Measurements from ENCODE around the gene PCDHA1.

Gene PCDHA1

DNA sequence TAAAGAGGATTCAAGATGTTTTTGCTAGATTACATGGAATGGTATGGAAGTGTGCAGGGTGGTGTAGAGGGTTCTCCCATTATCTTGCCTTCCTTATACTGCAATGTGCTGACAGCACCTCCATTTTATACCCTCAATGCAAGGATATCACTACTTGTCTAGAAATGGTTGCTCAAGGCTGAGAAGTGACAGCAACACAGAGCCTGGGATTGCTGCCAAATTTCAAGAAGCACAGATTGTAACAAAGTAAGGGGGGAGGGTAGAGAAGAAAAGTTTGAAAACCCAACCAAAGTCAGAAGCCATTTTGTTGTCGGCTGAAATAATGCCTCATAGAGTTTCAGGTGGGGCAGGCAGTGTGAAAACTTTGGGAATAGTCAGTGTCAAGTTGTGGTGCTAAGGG lies 210.1 kb downstream of the PCDHA1 start:
- DNase-seq (ENCODE audit: low read depth): no peak
- H3K4me3 ChIP-seq (ENCODE audit: control insufficient read depth, low read depth, low read length): no peak overlapping the region
- TF ChIP-seq, protein P1, sequence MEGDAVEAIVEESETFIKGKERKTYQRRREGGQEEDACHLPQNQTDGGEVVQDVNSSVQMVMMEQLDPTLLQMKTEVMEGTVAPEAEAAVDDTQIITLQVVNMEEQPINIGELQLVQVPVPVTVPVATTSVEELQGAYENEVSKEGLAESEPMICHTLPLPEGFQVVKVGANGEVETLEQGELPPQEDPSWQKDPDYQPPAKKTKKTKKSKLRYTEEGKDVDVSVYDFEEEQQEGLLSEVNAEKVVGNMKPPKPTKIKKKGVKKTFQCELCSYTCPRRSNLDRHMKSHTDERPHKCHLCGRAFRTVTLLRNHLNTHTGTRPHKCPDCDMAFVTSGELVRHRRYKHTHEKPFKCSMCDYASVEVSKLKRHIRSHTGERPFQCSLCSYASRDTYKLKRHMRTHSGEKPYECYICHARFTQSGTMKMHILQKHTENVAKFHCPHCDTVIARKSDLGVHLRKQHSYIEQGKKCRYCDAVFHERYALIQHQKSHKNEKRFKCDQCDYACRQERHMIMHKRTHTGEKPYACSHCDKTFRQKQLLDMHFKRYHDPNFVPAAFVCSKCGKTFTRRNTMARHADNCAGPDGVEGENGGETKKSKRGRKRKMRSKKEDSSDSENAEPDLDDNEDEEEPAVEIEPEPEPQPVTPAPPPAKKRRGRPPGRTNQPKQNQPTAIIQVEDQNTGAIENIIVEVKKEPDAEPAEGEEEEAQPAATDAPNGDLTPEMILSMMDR (IDR thresholded peaks at IDR 0.05; ENCODE audit: control insufficient read depth, insufficient read depth, low read depth, low read length, missing control alignments): no peak

GRCh38 chr5:140998921-140999410 lies 213.0 kb downstream of the PCDHA1 start:
- DNase-seq (ENCODE audit: low read depth): no peak
- TF ChIP-seq, protein P1 (IDR thresholded peaks at IDR 0.05; ENCODE audit: control insufficient read depth, insufficient read depth, low read depth, low read length, missing control alignments): no peak
- no peak overlapping the region for H3K4me3 ChIP-seq (ENCODE audit: control insufficient read depth, low read depth, low read length)

DNA sequence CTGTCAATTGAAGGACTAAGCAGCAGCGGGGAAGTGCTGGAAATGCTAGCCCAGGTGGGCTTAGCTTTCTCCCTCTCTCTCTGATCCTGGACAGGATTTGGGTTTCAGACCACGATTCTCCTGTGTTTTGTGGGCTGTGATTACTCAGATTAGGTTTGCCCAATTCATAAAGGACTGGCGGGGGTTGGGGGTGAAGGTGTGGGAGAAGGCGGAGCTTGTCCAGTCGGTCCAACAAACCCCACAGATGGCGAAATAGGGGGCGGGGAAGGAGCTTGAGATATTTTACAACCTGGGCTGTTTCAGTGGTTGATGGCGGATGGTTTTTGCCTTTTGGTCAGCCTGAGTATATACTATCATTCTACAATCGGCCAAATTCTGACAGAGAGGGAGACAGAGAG lies 215.5 kb downstream of the PCDHA1 start:
- no peak overlapping the region for H3K4me3 ChIP-seq (ENCODE audit: control insufficient read depth, low read depth, low read length)
- no peak for DNase-seq (ENCODE audit: low read depth)
- TF ChIP-seq, protein P1 (IDR thresholded peaks at IDR 0.05; ENCODE audit: control insufficient read depth, insufficient read depth, low read depth, low read length, missing control alignments): no peak

GRCh38 chr5:141001844-141002604 lies 216.1 kb downstream of the PCDHA1 start:
- TF ChIP-seq, protein P1 (IDR thresholded peaks at IDR 0.05; ENCODE audit: control insufficient read depth, insufficient read depth, low read depth, low read length, missing control alignments): no peak
- DNase-seq (ENCODE audit: low read depth): no peak
- no peak overlapping the region for H3K4me3 ChIP-seq (ENCODE audit: control insufficient read depth, low read depth, low read length)

GRCh38 chr5:141002605-141002965 lies 216.6 kb downstream of the PCDHA1 start:
- H3K4me3 ChIP-seq (ENCODE audit: control insufficient read depth, low read depth, low read length): no peak overlapping the region
- no peak for DNase-seq (ENCODE audit: low read depth)
- TF ChIP-seq, protein P1 (IDR thresholded peaks at IDR 0.05; ENCODE audit: control insufficient read depth, insufficient read depth, low read depth, low read length, missing control alignments): no peak

DNA sequence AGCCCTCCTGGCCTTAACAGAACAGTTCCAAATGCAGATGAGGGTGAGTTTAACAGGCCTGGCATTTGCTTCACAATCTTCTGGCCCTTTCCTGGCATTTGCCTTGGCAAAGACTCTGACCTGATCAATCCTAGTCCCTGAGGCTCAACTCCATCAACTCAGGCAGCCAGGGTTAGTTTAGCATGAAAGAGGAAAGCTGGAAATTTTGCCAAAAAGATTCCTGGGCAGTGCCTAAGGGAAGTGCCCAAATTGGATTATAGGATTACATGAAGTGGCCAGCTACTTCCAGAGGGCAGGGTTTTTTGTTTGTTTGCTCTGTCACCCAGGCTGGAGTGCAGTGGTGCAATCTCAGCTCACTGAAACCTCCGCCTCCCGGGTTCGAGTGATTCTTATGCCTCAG lies 217.1 kb downstream of the PCDHA1 start:
- no peak overlapping the region for H3K4me3 ChIP-seq (ENCODE audit: control insufficient read depth, low read depth, low read length)
- no peak for DNase-seq (ENCODE audit: low read depth)
- TF ChIP-seq, protein P1 (IDR thresholded peaks at IDR 0.05; ENCODE audit: control insufficient read depth, insufficient read depth, low read depth, low read length, missing control alignments): no peak

All from AG09309 (cell line).